ENCODE measurements around the gene RAB17. TPM values are rescaled to one million over a fixed set of nuclear protein-coding genes. Genes with fewer than 3 reads are reported as not detected.

RAB17 gene
- total RNA-seq, 1 donor from 2014 or later: 3.5 TPM

GRCh38 chr2:237547841-237548416 lies 42.6 kb downstream of the RAB17 start:
- no peak for DNase-seq (ENCODE audit: low spot score)

GRCh38 chr2:237546876-237547395 lies 43.6 kb downstream of the RAB17 start:
- no peak for DNase-seq (ENCODE audit: low spot score)
- intact Hi-C loops (cut with DNase I): no loop called here

More at GRCh38 chr2:237547841-237548416, 42.6 kb downstream of the RAB17 start:
- intact Hi-C loops (cut with DNase I): no loop called here

- DNase-seq (ENCODE audit: low spot score): no peak
- intact Hi-C loops (cut with DNase I): no loop called here
These were observed 44.3 kb downstream of the RAB17 start for GRCh38 chr2:237546040-237546875.

GRCh38 chr2:237542001-237542704 lies 48.4 kb downstream of the RAB17 start:
- intact Hi-C loops (cut with DNase I): no loop called here
- DNase-seq (ENCODE audit: low spot score): no peak

- DNase-seq (ENCODE audit: low spot score): no peak
- intact Hi-C loops (cut with DNase I): no loop called here
These were observed 49.3 kb downstream of the RAB17 start for GRCh38 chr2:237541243-237541642.

- no peak for DNase-seq (ENCODE audit: low spot score)
- intact Hi-C loops (cut with DNase I): no loop called here
These were observed 49.7 kb downstream of the RAB17 start for GRCh38 chr2:237540823-237541222.

- intact Hi-C loops (cut with DNase I): no loop called here
- no peak for DNase-seq (ENCODE audit: low spot score)
These were observed 50.2 kb downstream of the RAB17 start for GRCh38 chr2:237540223-237540775.

- intact Hi-C loops (cut with DNase I): no loop called here
- DNase-seq (ENCODE audit: low spot score): no peak
These were observed 50.9 kb downstream of the RAB17 start for GRCh38 chr2:237539681-237540080.

- intact Hi-C loops (cut with DNase I): no loop called here
- no peak for DNase-seq (ENCODE audit: low spot score)
These were observed 51.6 kb downstream of the RAB17 start for GRCh38 chr2:237538901-237539300.

- intact Hi-C loops (cut with DNase I): no loop called here
- no peak for DNase-seq (ENCODE audit: low spot score)
These were observed 52.4 kb downstream of the RAB17 start for GRCh38 chr2:237538001-237538720.

GRCh38 chr2:237536617-237537016 lies 53.9 kb downstream of the RAB17 start:
- DNase-seq (ENCODE audit: low spot score): no peak
- intact Hi-C loops (cut with DNase I): no loop called here

GRCh38 chr2:237536083-237536415 lies 54.5 kb downstream of the RAB17 start:
- no peak for DNase-seq (ENCODE audit: low spot score)
- intact Hi-C loops (cut with DNase I): no loop called here

GRCh38 chr2:237535385-237536082 lies 55.0 kb downstream of the RAB17 start:
- intact Hi-C loops (cut with DNase I): no loop called here
- no peak for DNase-seq (ENCODE audit: low spot score)

- intact Hi-C loops (cut with DNase I): no loop called here
- DNase-seq (ENCODE audit: low spot score): no peak
These were observed 56.2 kb downstream of the RAB17 start for GRCh38 chr2:237534380-237534779.

GRCh38 chr2:237533668-237534161 lies 56.8 kb downstream of the RAB17 start:
- intact Hi-C loops (cut with DNase I): no loop called here
- no peak for DNase-seq (ENCODE audit: low spot score)

GRCh38 chr2:237532160-237532559 lies 58.4 kb downstream of the RAB17 start:
- intact Hi-C loops (cut with DNase I): no loop called here
- no peak for DNase-seq (ENCODE audit: low spot score)

GRCh38 chr2:237530472-237531433 lies 59.8 kb downstream of the RAB17 start:
- intact Hi-C loops (cut with DNase I): no loop called here
- DNase-seq (ENCODE audit: low spot score): no peak

All from cardiac septum (tissue), 1 donor.